Nucleus accumbens (tissue), 56 donors: ENCODE results near the gene ZNF439.
A peak's percentile ranks its signal among the peaks of the same experiment; 100 is the strongest.
"Not testable (repeated sequence)": the region's sequence is repeated elsewhere in the genome, so short reads cannot be mapped to it uniquely, and the experiment has no call there.

Experiments used
- DNase-seq, 56 donors: peaks; one replicate each; lab custom pipeline; 2025; lab: John Stamatoyannopoulos, UW

The ZNF439 gene

GRCh38 chr19:11867766-11868165 is 19.2 kb downstream of the ZNF439 start:
- not testable (repeated sequence) for DNase-seq

- DNase-seq = no peak
Observed at GRCh38 chr19:11868188-11868587, 19.7 kb downstream of the ZNF439 start.

GRCh38 chr19:11872624-11873023 is 24.1 kb downstream of the ZNF439 start:
- no peak for DNase-seq

- DNase-seq = no peak
Observed at GRCh38 chr19:11873762-11874161, 25.2 kb downstream of the ZNF439 start.

DNA sequence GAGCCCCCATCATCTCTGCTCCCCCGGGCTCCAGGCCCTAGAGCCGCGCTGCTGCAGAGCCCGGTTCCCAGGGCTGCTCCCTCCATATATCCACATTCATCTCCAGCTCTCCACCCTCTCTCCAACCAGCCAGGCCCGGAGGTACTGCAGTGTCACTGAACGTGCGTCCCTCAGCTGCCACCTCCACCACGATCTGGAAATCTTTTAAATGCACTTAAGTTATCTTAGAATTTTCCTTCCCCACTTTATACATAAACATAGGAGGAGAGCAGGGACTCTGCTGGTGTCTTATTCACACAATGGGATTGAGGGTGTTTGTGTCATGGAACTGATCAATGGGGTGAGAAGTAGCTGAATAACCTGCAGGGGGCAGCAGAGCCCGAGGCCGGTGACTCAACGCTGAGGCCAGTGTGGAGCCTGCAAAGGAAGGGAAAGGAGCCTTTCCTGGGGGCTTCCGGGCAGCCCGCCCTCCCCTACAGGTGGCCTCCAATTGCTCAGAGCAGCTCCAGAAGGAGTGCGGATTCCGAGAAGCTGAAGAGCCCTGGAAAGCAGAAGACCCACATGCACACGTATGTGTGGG is 31.3 kb downstream of the ZNF439 start:
- peak in 17 of 56 donors; percentile 0 to 24 (median 3) for DNase-seq

- no peak for DNase-seq
Observed at GRCh38 chr19:11880598-11880997, 32.1 kb downstream of the ZNF439 start.

DNA sequence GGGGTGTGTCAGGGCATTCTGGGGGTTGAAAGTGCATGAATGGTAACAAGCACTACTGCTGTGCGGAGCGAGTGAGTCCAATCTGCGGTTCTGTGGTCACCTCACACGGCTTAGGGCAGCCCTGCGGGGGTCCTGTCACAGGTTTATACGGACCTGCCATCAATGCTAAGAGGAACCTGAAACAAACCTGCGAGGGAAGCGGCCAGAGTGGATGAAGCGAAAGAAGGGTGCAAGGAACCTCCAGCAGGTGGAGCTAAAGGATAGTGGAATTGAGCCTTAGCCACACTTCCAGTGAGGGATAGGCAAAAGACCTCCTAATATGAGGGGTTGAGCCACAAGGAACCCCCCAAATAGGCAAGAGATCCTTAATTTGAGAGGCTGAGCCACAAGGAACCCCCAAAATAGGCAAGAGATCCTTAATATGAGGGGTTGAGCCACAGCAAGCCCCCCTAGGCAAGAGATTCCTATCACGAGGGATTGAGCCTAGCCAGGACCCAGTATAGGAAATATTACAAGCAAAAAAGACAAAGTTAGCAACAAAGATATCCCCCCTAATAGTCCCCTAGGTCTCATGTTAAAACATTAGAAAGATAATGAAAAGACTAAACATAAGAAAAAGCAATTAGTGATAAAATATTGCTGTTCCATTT is 32.8 kb downstream of the ZNF439 start:
- peak in 38 of 56 donors; percentile 0 to 64 (median 12) for DNase-seq

- DNase-seq = no peak
Observed at GRCh38 chr19:11882606-11883005, 34.1 kb downstream of the ZNF439 start.

DNA sequence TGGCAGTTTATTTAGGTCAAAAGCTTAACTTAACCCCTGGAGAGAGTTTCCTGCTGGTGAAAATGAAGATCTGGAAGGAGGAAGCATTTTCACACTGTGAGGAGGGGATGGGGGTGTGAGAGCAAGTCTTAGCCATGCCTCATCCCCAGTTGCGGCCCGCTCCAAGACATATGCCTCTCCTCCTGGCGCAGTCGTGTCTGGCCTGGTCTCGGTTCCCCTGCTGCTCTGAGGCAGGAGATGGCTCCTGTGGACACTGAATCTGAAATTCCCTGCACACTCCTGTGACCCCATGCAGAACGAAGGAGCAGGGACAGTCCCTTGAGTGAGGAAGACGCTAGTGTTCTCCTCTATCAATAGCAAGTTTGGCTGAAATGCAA is 38.7 kb downstream of the ZNF439 start:
- DNase-seq = peak in 3 of 56 donors; percentile 18 to 32 (median 32)

GRCh38 chr19:11887611-11888531 is 39.3 kb downstream of the ZNF439 start, which contains the start of gene ZNF69:
Gene ZNF69 (plus strand): TSS chr19:11887782. CDS start chr19:11887924, 142 bp downstream.
- peak in 55 of 56 donors; percentile 5 to 90 (median 68) for DNase-seq

DNA sequence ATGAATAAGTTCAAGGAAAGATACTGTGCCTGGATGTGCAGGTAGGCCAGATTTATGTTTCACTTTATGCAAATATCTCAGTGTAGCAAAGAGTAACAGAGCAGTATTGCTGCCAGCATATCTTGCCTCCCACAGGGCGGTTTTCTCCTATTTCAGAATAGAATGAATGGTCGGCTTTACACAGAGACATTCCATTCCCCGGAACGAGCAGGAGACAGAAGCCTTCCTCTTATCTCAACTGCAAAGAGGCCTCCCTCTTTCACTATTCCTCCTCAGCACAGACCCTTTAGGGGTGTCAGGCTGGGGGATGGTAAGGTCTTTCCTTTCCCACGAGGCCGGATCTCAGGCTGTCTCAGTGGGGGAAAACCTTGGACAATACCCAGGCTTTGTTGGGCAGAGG is 41.4 kb downstream of the ZNF439 start:
- not testable (repeated sequence) for DNase-seq

- no peak for DNase-seq
Observed at GRCh38 chr19:11890634-11891033, 42.1 kb downstream of the ZNF439 start.

GRCh38 chr19:11894851-11895250 is 46.3 kb downstream of the ZNF439 start:
- no peak for DNase-seq

- no peak for DNase-seq
Observed at GRCh38 chr19:11902228-11902627, 53.7 kb downstream of the ZNF439 start.

- DNase-seq = no peak
Observed at GRCh38 chr19:11905928-11906327, 57.4 kb downstream of the ZNF439 start.

- not testable (repeated sequence) for DNase-seq
Observed at GRCh38 chr19:11911937-11912336, 63.4 kb downstream of the ZNF439 start.

- not testable (repeated sequence) for DNase-seq
Observed at GRCh38 chr19:11914417-11915051, 66.0 kb downstream of the ZNF439 start.
